PC-3 (cell line): ENCODE results near the gene CHD6. TPM values are rescaled to one million over a fixed set of nuclear protein-coding genes. Genes with fewer than 3 reads are reported as not detected.

ENCODE experiments used
- ATAC-seq: fragments of 200-7000 bp; cut with Tn5 transposase; 2 replicates; pipeline ENCODE4 v1.9.1; 2020; ENCODE audit warnings: mild to moderate bottlenecking, moderate library complexity
- BruUV-seq: library from RNA; stranded (reverse); fragments of 400-500 nt; replicated peaks from 2 replicates; lab custom pipeline; 2021; lab: Mats Ljungman, UMichigan
- CTCF ChIA-PET: fragments of 300-600 bp; sonication (Branson Sonifier 250); formaldehyde crosslinking; loops from one replicate; lab custom pipeline; 2022; ENCODE audit warnings: antibody characterized with exemption; lab: Charles Lee
- POLR2A ChIA-PET: fragments of 300-600 bp; sonication (Branson Sonifier 250); formaldehyde crosslinking; loops from one replicate; lab custom pipeline; 2022; ENCODE audit warnings: antibody characterized with exemption; ENCODE audit not compliant: unreplicated experiment; lab: Charles Lee
- DNase-seq: peaks from one replicate; pipeline ENCODE4 v3.0.0-alpha.2; 2015
- H2AFZ ChIP-seq: fragments of 300-600 bp; sonication (generic); 2 replicates; pipeline ENCODE4 v1.6.0; 2016; ENCODE audit warnings: antibody characterized with exemption, low read length
- H3F3A ChIP-seq: fragments of 300-600 bp; sonication (generic); one replicate; pipeline ENCODE4 v1.6.0; 2017; ENCODE audit warnings: antibody characterized with exemption, low read length, control low read depth, mild to moderate bottlenecking; ENCODE audit not compliant: unreplicated experiment
- H3K27ac ChIP-seq: fragments of 300-600 bp; sonication (generic); 2 replicates; pipeline ENCODE4 v1.5.1; 2016; ENCODE audit warnings: mild to moderate bottlenecking, low read length
- H3K27me3 ChIP-seq: fragments of 300-600 bp; sonication (generic); 2 replicates; pipeline ENCODE4 v1.6.1; 2016; ENCODE audit warnings: low read length, mixed read lengths
- H3K36me3 ChIP-seq: fragments of 300-600 bp; sonication (generic); 2 replicates; pipeline ENCODE4 v1.6.1; 2016; ENCODE audit warnings: low read depth, mixed run types, low read length, mixed read lengths
- H3K4me1 ChIP-seq: fragments of 300-600 bp; sonication (generic); 2 replicates; pipeline ENCODE4 v1.5.1; 2016; ENCODE audit warnings: low read length; ENCODE audit not compliant: insufficient read depth
- H3K4me2 ChIP-seq: fragments of 300-600 bp; sonication (generic); 2 replicates; pipeline ENCODE4 v1.6.0; 2016; ENCODE audit warnings: low read length
- H3K4me3 ChIP-seq: fragments of 300-600 bp; sonication (generic); 2 replicates; pipeline ENCODE4 v1.5.1; 2016; ENCODE audit warnings: mild to moderate bottlenecking, low read length, mixed read lengths
- H3K79me2 ChIP-seq: fragments of 300-600 bp; sonication (generic); 2 replicates; pipeline ENCODE4 v1.6.1; 2017; ENCODE audit warnings: low read length, mixed read lengths
- H3K9ac ChIP-seq: fragments of 300-600 bp; sonication (generic); 2 replicates; pipeline ENCODE4 v1.6.0; 2016; ENCODE audit warnings: mild to moderate bottlenecking, low read length
- H3K9me2 ChIP-seq: fragments of 300-600 bp; sonication (generic); replicated peaks from 2 replicates; pipeline ENCODE4 v1.6.1; 2016; ENCODE audit warnings: mixed run types, low read length, mixed read lengths
- H3K9me3 ChIP-seq: fragments of 300-600 bp; sonication (generic); 2 replicates; pipeline ENCODE4 v1.6.1; 2016; ENCODE audit warnings: low read length, mixed read lengths
- H4K20me1 ChIP-seq: fragments of 300-600 bp; sonication (generic); 2 replicates; pipeline ENCODE4 v1.6.1; 2016; ENCODE audit warnings: low read length, mixed read lengths
- EZH2 ChIP-seq: fragments of 300-600 bp; sonication (generic); IDR thresholded peaks from one replicate; pipeline ENCODE4 v1.6.1; 2017; ENCODE audit warnings: antibody characterized with exemption, mild to moderate bottlenecking, low read length; ENCODE audit not compliant: unreplicated experiment
- EZH2phosphoT487 ChIP-seq: fragments of 300-600 bp; sonication (generic); IDR thresholded peaks from 2 replicates; pipeline ENCODE4 v1.6.1; 2018; ENCODE audit warnings: mild to moderate bottlenecking, antibody characterized with exemption, low read length, borderline replicate concordance
- intact Hi-C: fragments of 100-400 bp; cut with micrococcal nuclease; formaldehyde crosslinking; loops from 2 replicates; pipeline ENCODE4 v1.9.0; 2023
- total RNA-seq: library from RNA; depleted of rRNA; stranded (reverse); fragments of >200 nt; gene quantifications from 2 replicates; pipeline ENCODE4 v1.2.3, GENCODE V29; 2014
- TF ChIP-seq, protein P1 (sequence below): fragments of 300-600 bp; sonication (generic); conservative IDR thresholded peaks from 2 replicates; pipeline ENCODE4 v1.5.1; 2017; ENCODE audit warnings: antibody characterized with exemption, low read depth, mild to moderate bottlenecking, low read length

CHD6 gene
- total RNA-seq, 1 experiment from 2014 or later, result 19.5 TPM

- Histone ChIP-seq H3K27me3 (no peaks in the 10 kb centered on the region), H3K4me3 (no peak overlapping the region), H3K27ac (no peak overlapping the region), H3K4me2 (no peak overlapping the region), H3K9me2 (no peaks in the 10 kb centered on the region), H2AFZ (no peak overlapping the region), H3K4me1 (no peaks in the 10 kb centered on the region), H3K9ac (no peak overlapping the region), H3K79me2 (no peaks in the 10 kb centered on the region), H3K9me3 (no peaks in the 10 kb centered on the region), H3K36me3 (peaks cover 18% of the 10 kb centered on the region), H3F3A (no peaks in the 10 kb centered on the region), H4K20me1 (no peaks in the 10 kb centered on the region)
- ATAC-seq (no peak), DNase-seq (no peak)
- CTCF ChIA-PET, result no interaction called here
- TF ChIP-seq, protein P1, sequence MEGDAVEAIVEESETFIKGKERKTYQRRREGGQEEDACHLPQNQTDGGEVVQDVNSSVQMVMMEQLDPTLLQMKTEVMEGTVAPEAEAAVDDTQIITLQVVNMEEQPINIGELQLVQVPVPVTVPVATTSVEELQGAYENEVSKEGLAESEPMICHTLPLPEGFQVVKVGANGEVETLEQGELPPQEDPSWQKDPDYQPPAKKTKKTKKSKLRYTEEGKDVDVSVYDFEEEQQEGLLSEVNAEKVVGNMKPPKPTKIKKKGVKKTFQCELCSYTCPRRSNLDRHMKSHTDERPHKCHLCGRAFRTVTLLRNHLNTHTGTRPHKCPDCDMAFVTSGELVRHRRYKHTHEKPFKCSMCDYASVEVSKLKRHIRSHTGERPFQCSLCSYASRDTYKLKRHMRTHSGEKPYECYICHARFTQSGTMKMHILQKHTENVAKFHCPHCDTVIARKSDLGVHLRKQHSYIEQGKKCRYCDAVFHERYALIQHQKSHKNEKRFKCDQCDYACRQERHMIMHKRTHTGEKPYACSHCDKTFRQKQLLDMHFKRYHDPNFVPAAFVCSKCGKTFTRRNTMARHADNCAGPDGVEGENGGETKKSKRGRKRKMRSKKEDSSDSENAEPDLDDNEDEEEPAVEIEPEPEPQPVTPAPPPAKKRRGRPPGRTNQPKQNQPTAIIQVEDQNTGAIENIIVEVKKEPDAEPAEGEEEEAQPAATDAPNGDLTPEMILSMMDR, result no peak
- TF ChIP-seq EZH2phosphoT487, result no peak
- no peak for TF ChIP-seq EZH2
- no TSS peak for BruUV-seq
- POLR2A ChIA-PET, result no interaction called here
- intact Hi-C loops, result no loop called here
Observed at GRCh38 chr20:41458761-41459160, 159.4 kb downstream of the CHD6 start.

- no peaks in the 10 kb centered on the region for H3K27me3 ChIP-seq
- ATAC-seq, result no peak
- BruUV-seq, result no TSS peak
- no peaks in the 10 kb centered on the region for H3K9me3 ChIP-seq
- DNase-seq, result no peak
- no peak overlapping the region for H3K4me2 ChIP-seq
- H3K79me2 ChIP-seq, result no peaks in the 10 kb centered on the region
- CTCF ChIA-PET, result no interaction called here
- no peak overlapping the region for H2AFZ ChIP-seq
- H3K4me3 ChIP-seq, result no peak overlapping the region
- no peak overlapping the region for H3K27ac ChIP-seq
- H3K9me2 ChIP-seq, result no peaks in the 10 kb centered on the region
- H3K9ac ChIP-seq, result no peak overlapping the region
- intact Hi-C loops, result no loop called here
- H4K20me1 ChIP-seq, result no peaks in the 10 kb centered on the region
- POLR2A ChIA-PET, result no interaction called here
- no peaks in the 10 kb centered on the region for H3K4me1 ChIP-seq
- no peaks in the 10 kb centered on the region for H3F3A ChIP-seq
- H3K36me3 ChIP-seq, result peaks cover 26% of the 10 kb centered on the region
- TF ChIP-seq, protein P1, result no peak
- no peak for TF ChIP-seq EZH2
- TF ChIP-seq EZH2phosphoT487, result no peak
Observed at GRCh38 chr20:41457173-41457857, 160.9 kb downstream of the CHD6 start.

- Histone ChIP-seq H2AFZ (no peak overlapping the region), H3K79me2 (no peaks in the 10 kb centered on the region), H3K9me3 (no peaks in the 10 kb centered on the region), H3K9me2 (no peaks in the 10 kb centered on the region), H3K27me3 (no peaks in the 10 kb centered on the region), H3K27ac (no peak overlapping the region), H3K4me2 (no peak overlapping the region), H3K36me3 (peaks cover 30% of the 10 kb centered on the region), H3K9ac (no peak overlapping the region), H4K20me1 (no peaks in the 10 kb centered on the region), H3K4me3 (no peak overlapping the region), H3F3A (no peaks in the 10 kb centered on the region), H3K4me1 (no peaks in the 10 kb centered on the region)
- ATAC-seq (no peak), DNase-seq (no peak)
- no peak for TF ChIP-seq EZH2
- TF ChIP-seq EZH2phosphoT487, result no peak
- TF ChIP-seq, protein P1, result no peak
- intact Hi-C loops, result no loop called here
- CTCF ChIA-PET, result no interaction called here
- POLR2A ChIA-PET, result no interaction called here
- BruUV-seq, result no TSS peak
Observed at GRCh38 chr20:41456351-41456750, 161.8 kb downstream of the CHD6 start.
